A204.1 (cell line): ENCODE measurements around the gene ADAT3.

ENCODE experiments used
- FAIRE-seq: peaks from 2 replicates; lab custom pipeline; 2012; peaks lifted over from hg19 to GRCh38; lab: Jason Lieb, UNC

The ADAT3 gene

DNA sequence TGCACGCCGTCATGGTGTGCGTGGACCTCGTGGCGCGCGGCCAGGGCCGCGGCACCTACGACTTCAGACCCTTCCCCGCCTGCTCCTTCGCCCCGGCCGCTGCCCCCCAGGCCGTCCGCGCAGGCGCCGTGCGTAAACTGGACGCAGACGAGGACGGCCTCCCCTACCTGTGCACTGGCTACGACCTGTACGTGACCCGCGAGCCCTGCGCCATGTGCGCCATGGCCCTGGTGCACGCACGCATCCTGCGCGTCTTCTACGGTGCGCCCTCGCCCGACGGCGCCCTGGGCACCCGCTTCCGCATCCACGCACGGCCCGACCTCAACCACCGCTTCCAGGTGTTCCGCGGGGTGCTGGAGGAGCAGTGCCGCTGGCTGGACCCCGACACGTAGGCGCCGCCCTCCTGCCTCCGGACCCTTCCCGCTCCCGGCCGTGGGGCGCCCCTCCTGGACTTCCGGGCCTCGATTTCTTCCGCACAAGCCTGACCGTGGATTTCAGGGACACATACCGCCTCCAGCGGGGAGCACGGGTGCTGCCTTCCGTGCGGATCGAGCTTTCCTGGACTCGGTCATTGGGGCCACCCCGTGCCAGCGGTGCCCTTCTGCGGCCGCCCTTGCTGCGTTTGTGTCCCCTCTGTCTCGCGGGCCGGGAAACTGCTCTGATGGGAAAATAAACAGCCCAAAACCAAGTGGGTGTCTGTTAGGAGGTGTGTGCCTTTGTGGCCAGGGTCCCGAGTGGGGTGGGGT, 7.7 kb downstream of the ADAT3 start:
- no peak for FAIRE-seq

DNA sequence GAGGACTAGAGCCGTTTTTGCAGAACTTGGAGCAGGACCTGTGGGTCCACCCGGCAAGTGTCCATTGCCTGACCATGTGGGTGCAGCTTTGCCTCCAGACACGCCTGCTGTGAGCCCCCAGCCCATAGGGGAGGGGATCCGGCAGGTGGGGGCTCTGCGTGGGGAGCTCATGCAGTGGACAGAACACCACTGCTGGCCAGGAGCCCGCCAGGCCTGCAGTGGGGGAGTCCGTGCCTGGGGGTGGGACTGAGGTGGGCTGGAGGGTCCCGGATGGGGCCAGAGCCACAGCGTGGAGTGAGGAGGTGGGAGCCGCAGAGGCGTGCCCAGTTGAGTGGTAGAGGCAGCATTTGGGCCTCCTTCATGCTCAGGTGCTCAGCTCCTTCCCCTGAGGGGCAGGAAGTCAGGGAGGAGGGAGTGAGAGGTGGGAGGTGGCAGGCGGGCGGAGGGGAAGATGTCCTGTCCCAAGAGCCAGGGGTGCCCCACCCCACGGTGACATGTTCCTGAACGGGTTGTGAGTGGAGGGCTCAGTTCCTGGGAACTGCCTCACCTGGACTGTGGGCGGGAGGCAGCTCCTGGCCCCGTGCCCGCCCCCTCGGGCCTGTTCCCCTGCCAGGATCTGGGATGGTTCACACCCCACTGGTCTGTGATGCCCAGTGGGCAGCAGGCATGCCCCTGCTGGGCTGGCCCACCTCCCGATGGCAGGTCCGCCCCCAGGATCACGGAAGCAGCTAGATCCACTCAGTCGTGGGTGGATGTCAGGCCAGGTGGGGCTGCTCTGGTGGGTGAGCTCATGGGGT, 8.8 kb downstream of the ADAT3 start:
- FAIRE-seq: no peak

DNA sequence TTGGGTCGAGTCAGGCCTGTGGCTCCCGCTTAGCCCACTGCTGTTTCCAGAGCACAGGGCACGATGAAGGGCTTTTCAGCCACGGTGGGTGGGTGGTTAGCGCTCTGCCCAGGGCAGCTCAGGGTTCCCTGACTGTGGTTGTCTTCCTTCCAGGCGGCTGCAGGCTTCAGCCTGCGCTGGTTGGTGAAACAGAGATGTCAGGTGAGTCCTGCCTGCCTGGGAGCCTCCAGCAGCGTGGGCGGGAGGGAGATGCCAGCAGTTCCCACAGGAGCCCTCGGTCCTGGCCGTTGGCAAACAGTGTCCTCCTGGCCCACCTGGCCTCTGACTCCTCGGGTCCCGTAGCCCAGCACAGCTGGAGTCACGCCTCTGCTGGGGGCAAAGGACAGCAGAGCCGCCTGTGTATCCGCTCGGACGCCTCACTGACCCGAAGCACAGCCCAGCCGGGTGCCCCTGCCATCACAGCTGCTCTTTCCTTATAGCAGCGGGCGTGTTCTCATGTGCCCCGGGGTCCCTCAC, 9.7 kb downstream of the ADAT3 start:
- no peak for FAIRE-seq

DNA sequence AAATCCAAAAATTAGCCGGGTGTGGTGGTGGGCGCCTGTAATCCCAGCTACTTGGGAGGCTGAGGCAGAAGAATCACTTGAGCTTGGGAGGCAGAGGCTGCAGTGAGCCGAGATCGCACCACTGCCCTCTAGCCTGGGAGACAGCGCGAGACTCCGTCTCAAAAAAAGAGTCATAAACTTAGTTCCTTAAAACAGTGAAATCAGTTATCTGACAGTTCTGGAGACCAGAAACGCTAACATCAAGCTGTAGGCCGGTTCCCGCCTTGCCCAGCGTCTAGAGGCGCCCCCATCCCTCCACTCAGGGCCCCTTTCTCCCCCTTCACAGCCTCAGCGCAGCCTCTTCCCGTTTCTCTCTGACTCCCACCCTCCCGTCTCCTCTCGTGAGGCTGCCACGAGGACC, 11.9 kb downstream of the ADAT3 start:
- FAIRE-seq: no peak

DNA sequence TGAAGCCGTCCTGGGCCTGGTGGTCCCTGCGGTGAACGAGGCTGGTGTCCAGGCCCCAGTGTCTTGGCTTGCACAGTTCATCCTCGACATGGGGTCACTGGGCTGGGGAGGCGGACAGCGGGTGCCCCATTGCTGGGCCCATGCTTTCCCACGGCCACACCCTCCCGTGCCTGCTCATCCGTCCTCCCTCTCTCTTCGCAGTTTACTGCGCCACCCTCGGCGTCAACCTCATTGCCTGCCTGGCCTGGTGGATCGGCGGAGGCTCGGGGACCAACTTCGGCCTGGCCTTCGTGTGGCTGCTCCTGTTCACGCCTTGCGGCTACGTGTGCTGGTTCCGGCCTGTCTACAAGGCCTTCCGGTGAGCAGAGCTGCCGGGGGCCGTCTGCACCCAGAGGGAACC, 12.7 kb downstream of the ADAT3 start:
- no peak for FAIRE-seq

DNA sequence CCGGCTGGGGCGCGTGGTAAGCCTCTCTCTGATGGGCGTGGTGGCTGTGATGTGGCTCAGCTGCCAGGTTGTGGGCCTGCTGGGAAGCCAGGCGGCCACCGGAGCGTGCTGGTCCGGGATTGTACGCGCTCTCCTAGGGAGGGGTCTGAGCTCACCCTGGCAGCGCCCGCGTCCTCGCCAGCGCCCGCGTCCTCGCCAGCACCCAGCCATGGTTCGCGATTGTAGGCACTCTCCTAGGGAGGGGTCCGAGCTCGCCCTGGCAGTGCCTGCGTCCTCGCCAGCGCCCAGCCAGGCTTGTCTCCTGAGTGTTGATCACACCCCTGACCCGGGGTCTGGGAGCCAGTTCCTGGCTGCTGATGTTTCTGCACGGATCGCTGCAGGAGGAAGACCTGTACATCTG, 13.8 kb downstream of the ADAT3 start:
- FAIRE-seq: no peak

DNA sequence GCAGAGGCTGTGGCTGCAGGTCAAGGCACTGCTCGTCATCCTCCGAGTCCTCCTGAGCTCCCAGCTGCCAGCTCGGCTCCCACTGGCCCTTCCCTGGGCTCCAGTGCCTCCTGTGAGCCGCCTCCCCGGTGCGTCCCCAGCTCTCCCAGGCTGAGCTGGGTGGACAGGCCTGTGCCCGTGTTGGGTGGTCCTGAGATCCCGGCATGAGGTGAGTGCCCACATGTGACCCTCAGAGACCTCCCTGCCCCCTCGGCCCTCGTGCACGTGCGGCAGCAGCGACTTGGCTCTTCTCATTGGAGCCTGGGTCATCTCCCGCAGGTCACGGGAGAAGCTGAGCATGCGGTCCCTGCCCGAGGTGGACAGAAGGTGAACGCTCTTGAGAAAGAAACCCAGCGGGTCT, 15.4 kb downstream of the ADAT3 start:
- FAIRE-seq: no peak

DNA sequence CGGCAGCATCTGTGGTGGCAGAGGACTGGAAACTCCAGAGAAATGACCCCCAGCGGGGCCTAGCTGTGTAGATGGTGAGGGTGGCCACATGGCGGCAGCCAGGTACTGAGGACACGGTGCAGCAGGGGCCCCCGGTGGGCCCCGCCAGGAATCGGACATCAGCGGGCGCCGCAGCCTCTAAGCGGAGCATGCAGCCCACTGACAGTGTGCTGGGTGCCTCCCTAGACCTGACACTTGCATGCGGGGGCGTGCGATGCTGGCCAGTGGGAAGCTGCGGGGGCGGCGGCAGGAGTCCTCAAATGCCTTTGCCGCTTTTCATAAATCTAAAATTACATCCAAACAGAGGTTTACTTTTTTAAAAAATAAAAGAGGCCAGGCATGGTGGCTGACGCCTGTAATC, 16.1 kb downstream of the ADAT3 start:
- no peak for FAIRE-seq

DNA sequence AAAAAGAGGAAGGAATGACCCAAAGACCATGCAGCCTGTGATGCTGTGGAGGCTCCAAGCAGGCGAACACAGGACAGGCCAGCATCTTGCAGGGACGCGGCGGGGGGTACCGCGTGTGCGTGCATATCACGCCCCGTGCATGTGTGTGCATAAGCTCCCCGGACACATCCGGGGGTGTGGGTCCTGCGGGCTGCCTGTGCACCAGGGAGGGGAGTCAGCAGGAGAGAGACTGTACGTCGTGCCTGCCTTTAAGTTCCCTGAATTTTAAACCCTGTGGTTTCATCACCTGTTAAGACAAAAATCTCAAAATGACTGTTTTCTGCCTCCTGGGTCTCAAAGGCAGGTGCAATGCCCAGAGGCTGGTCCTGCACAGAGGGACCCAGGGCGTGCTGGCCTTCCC, 16.6 kb downstream of the ADAT3 start:
- no peak for FAIRE-seq

DNA sequence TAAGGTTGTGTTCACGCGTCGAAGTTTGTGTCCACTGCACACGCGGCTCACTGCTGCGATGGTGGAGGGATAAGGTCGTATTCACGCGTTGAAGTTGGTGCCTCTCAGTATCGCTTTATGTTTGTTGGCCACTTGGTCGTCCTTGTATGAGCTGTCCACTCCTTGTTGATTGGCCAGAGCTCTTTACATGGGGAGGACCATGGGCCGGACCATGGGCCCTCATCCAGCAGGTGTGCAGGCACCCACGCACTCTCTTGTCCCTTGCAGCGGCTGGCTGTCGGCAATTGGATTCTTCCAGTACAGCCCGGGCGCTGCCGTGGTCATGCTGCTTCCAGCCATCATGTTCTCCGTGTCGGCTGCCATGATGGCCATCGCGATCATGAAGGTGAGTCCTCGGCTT, 17.6 kb downstream of the ADAT3 start:
- no peak for FAIRE-seq

DNA sequence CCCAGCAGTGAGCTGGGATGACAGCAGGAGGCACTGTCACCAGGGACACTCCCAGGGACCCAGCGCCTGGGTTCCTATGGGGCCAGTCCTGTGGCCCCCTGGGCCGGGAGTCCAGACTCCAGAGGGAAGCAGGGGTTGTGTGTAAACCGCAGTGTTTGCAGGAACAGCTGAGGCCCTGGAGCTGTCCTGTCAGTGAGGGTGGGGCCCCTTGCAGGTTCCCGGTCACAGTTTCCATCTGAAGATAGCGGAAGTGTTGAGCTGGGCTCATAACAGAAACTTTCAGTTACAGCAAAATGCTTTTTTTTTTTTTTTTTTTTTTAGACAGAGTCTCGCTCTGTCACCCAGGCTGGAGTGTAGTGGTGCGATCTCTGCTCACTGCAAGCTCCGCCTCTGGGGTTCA, 18.1 kb downstream of the ADAT3 start:
- FAIRE-seq: no peak

DNA sequence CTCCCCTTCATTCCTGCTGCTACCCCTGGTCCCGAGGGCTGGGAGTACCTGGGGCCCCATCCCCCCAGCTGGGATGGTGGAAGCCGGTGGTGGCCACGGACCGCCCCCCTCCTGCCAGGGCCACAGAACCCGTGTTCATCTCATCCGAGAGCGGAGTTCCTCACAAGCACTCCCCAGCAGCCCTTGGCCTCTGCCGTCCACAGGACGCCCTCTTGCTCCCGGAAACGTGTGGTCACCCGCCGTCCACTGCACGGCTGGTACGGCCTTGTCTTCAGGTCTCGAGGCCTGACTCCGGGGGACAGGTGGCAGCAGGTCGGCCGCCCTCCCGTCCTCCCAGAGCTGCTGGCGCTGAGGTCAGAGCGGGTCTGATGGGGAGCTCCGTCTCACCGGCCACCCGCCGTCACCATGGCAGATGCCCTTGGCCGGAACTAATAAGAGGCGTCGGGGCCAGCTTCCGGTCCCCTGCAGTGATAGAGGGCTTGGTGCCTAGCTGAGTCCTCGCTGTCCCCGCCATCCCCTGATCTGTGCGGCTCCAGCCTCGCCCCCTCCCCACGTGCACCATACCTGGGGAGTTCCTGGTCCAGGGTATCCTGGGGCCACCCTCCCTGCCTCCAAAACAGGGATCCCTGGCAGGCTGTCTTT, 19.2 kb downstream of the ADAT3 start:
- FAIRE-seq: no peak

DNA sequence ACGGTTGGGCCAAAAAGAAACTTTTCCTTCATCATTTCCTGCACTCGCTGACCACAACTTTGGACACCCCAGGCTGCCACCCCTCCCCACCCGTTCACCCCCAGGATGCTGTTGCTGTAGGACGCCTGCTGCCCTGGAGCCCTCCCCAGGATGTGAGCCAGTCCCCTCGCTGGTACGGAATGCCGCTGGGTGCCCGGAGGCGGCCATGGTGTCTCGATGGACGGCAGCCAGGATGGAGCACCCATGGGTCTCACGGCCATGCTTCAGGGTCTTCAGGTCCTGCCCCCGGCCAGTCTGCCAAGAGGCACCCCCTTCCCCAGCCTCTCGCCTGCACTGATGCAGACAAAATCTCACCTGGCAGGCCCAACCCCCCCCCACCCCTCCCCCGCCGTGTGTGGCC, 20.3 kb downstream of the ADAT3 start:
- FAIRE-seq: no peak

DNA sequence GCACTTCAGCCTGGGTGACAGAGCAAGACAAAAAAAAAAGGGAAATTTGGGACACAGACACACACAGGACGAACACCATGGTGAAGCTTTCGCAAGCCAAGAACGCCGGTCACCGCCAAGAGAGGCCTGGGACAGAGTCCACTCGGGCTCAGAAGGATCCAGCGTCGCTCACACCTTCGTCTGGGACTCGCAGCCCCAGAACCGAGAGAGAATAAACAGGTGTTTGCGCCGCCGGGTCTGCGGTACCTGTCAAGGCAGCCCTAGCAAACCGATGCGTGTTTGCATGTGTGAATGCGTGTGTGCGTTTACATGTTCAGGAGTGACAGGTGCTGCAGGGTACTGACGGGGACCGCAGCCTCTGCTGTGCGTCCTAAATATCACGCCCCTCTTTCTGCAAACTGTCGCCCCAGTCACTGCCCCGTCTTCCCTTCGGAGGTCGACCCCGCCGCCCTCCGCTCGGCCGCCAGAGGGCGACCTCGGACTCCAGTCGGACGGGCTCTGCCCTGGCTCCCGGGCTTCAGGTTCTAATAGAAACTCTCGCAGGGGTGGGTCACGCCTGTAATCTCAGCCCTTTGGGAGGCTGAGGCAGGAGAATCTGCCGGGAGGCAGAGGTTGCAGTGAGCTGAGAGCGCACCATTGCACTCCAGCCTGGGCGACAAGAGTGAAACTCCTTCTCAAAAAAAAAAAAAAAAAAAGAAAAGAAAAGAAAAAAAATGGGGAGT, 24.0 kb downstream of the ADAT3 start:
- no peak for FAIRE-seq

DNA sequence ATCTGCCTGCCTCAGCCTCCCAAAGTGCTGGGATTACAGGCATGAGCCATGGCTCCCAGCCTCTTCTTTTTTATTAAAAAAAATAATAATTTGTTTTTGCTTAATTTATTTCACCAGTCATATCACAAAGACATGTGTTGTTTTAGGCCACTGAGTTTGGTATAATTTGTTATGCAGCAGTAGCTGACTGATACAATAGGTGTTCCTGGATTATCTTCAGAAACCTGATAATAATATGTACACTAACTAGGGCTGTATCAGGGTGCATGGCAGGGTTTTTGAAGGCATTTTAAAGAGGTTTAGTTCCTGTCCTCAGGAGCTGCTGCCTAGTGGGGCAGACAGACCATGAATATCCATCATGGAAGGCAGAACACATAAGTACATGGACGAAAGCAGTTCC, 26.2 kb downstream of the ADAT3 start:
- FAIRE-seq: no peak

DNA sequence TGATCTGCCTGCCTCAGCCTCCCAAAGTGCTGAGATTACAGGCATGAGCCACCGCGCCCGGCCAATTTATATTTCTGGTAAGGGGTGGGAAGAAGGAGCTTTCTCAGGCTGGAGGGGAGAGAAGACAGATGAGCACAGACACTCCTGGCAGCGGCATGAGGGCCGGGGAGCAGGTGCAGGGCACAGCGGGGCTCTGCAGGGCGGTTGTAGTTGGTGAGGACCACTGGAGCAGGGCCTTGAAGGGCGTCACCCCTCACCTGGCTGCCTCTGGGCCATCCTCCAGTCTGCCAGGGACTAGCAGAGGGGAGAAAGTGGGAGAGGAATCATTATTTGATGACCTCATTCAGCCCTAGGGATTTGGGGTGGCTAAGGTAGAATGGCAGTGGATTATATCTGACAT, 27.2 kb downstream of the ADAT3 start:
- FAIRE-seq: no peak

DNA sequence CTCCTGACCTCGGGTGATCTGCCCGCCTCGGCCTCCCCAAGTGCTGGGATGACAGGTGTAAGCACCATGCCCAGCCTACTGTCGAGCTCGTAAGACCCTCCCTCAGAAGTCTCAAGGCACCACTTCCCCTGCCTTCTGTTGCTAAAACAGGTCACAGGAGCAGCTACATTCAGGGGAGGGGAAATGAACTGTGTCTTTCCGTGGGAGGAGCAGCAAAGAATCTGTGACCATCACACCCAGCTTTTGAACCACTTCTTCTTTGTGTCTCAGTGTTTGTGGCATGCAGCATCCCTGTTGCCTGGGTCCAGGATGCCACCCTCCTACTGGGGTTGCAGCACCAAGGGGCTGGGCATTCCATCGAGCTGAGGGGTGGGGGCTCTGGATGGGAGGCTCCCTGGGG, 28.0 kb downstream of the ADAT3 start:
- no peak for FAIRE-seq

DNA sequence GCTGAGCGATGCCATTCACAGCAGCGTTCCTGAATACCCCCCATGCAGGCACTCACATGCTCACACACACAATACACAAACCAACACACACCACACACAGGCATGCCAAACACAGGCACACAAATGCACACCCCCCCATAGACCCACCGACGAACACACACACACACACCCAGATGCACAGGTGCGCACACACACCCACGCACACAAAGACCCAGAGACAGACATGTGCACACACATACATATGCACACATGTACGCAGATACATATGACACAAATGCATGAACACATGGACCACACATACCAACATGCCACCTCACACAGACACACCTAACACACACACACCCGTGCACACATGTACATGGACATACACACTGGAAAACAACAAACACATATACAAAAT, 28.7 kb downstream of the ADAT3 start:
- FAIRE-seq: no peak

DNA sequence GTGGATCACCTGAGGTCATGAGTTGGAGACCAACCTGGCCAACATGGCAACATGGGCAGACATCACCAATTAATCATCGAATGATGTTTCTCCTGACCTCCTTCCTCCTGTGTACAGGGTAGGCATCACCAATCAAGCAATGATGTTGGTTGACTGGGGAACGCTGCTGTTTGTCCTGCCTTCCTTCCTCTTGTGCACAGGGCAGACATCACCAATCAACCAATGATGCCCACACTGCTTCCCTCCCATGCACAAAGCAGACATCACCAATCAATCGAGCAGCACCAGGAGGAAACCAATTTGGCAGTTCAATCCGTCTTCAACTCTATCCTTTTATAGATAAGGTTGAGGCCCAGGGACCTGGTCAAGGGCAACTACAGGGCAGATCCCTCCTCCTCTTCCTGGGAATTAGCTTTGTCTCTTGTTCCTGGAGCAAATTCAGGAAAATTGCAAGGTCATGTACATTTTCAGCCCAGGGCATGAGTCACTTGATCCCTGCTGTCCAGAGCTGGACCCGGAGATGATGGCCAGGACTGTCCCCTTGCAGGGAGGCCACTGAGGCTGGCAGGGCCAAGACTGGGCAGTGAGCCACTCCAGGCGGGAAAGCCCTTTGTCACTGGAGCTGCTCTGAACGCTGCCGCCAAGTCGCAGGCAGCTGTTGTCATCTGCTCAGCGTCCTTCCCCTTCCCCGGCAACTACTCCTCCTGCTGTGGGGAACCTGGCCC, 30.4 kb downstream of the ADAT3 start:
- FAIRE-seq: no peak

DNA sequence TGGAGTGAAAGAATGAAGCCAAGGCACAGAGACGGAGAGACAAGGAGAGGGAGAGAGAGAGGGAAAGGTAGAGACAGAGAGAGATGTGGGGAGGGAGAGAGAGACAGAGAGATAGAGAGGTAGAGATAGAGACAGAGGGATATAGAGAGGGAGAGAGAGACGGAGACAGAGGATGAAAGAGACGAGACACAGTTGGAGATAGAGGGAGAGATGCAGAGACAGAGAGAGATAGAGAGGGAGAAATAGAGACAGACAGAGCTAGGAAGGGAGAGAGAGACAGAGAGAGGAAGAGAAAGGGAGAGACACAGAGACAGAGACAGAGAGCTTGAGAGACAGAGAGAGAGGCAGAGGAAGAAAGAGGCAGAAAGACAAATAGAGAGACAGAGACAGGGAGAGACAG, 31.2 kb downstream of the ADAT3 start:
- no peak for FAIRE-seq

DNA sequence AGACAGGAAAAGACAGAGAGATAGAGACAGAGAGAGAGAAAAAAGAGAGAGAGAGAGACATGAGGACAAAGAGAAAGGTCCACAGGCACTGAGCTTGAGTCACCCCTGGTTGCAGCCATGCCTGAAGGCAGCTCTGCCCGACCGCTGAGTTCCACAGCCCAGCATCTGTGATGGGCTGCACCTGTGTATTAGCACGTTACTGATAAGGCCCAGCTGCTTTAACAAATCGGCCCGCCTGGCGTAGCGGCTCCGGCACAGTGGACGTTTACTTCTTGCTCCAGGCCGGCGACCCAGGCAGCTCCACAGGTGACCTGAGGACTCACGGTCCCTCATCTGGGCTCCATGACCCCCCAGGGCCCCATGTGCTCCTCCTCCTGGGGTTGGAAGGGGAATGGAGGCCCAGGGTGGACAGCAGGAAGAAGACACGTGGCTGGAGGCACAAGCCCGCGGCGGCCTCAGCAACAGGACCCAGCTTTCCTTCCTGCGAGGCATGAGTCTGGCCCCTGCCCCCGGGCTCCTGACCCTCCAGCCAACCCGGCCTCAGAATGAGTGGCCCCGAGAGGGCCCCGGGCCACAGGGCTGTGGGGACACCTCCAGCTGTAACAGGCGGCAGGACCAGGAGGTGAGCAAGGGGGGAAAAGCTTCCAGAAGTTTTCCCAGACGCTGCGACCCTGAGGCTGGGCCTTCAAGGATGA, 31.9 kb downstream of the ADAT3 start:
- no peak for FAIRE-seq
